ENCODE measurements around the gene ARHGEF25. TPM values are rescaled to one million over a fixed set of nuclear protein-coding genes. Genes with fewer than 3 reads are reported as not detected.
A peak's percentile ranks its signal among the peaks of the same experiment; 100 is the strongest.

Gene ARHGEF25
- total and polyA plus RNA-seq, 2 of the 13 experiments (the other 11 are each of a cell fraction or from before 2014, with no cell fraction given), result 11.5 to 12.5 TPM

DNA sequence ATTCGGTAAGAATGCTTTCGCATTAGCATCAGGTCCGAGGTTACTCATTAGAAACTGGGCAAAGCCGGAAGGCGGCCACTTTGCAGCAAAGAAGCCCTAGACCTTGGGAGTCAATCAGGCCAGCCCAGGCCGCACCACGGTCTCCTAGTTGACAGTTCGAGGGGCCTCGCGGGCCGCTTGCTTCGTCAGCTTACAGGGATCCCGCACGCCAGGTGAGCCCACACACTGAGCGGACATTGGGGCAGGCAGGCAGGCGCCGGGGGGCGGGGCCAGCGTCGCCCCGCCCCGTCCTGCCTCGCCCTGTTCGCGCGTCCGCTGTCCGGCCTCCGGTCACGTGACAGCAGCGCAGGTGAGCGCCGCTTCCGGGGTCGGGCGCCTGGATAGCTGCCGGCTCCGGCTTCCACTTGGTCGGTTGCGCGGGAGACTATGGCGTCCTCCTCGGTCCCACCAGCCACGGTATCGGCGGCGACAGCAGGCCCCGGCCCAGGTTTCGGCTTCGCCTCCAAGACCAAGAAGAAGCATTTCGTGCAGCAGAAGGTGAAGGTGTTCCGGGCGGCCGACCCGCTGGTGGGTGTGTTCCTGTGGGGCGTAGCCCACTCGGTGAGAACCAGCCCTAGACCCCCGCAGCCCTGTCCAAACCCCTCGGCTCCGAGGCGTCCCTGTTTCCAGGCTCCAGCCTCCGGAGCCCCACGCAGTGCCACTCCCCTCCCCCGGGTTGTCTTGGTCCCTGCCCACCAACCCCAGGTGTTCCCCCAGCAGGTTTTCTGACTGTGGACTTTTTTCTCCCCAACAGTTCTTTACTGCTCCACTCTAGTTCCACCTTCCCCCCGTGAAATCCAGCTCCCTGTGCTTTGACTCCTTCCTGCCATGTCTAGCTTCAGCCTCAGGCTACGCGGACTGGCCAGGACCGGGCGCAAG is 20.1 kb upstream of the ARHGEF25 start, which contains the start of gene PIP4K2C (continued):
- TF ChIP-seq TBL1XR1 (IDR thresholded peaks at IDR 0.05; ENCODE audit: borderline replicate concordance, low read length, partially characterized antibody) (peak; percentile 31), ZNF703 (CRISPR knock-in tag; IDR thresholded peaks at IDR 0.05; ENCODE audit: borderline replicate concordance) (peak; percentile 72; the same call in 1 of the 2 replicates), ZNF451 (CRISPR knock-in tag; IDR thresholded peaks at IDR 0.05) (no peak), ZNF678 (CRISPR knock-in tag; IDR thresholded peaks at IDR 0.05) (no peak), ZNF772 (CRISPR knock-in tag; IDR thresholded peaks at IDR 0.05) (0 out of 2 replicates have a peak, but pooled peaks have one; percentile 5), HDAC6 (IDR thresholded peaks at IDR 0.05; ENCODE audit: low read depth, low read length) (no peak), ZFAT (CRISPR knock-in tag; conservative IDR thresholded peaks at IDR 0.05) (no peak), HOXA3 (CRISPR knock-in tag; IDR thresholded peaks at IDR 0.05) (no peak), ZNF569 (CRISPR knock-in tag; IDR thresholded peaks at IDR 0.05; ENCODE audit: borderline replicate concordance) (no peak), ZNF773 (CRISPR knock-in tag; IDR thresholded peaks at IDR 0.05; ENCODE audit: borderline replicate concordance) (no peak), ARNTL (CRISPR knock-in tag; IDR thresholded peaks at IDR 0.05) (0 out of 2 replicates have a peak, but pooled peaks have one; percentile 19), ZNF644 (CRISPR knock-in tag; IDR thresholded peaks at IDR 0.05; ENCODE audit: low read depth) (no peak), ZFP62 (CRISPR knock-in tag; IDR thresholded peaks at IDR 0.05) (no peak), KLF15 (CRISPR knock-in tag; IDR thresholded peaks at IDR 0.05; ENCODE audit: borderline replicate concordance) (no peak), SOX13 (IDR thresholded peaks at IDR 0.05) (no peak), SOX13 (CRISPR knock-in tag; conservative IDR thresholded peaks at IDR 0.05 in 1 of 2, IDR thresholded peaks at IDR 0.05 in 1 of 2) (no peak)
- TF ChIP-seq, protein P1, sequence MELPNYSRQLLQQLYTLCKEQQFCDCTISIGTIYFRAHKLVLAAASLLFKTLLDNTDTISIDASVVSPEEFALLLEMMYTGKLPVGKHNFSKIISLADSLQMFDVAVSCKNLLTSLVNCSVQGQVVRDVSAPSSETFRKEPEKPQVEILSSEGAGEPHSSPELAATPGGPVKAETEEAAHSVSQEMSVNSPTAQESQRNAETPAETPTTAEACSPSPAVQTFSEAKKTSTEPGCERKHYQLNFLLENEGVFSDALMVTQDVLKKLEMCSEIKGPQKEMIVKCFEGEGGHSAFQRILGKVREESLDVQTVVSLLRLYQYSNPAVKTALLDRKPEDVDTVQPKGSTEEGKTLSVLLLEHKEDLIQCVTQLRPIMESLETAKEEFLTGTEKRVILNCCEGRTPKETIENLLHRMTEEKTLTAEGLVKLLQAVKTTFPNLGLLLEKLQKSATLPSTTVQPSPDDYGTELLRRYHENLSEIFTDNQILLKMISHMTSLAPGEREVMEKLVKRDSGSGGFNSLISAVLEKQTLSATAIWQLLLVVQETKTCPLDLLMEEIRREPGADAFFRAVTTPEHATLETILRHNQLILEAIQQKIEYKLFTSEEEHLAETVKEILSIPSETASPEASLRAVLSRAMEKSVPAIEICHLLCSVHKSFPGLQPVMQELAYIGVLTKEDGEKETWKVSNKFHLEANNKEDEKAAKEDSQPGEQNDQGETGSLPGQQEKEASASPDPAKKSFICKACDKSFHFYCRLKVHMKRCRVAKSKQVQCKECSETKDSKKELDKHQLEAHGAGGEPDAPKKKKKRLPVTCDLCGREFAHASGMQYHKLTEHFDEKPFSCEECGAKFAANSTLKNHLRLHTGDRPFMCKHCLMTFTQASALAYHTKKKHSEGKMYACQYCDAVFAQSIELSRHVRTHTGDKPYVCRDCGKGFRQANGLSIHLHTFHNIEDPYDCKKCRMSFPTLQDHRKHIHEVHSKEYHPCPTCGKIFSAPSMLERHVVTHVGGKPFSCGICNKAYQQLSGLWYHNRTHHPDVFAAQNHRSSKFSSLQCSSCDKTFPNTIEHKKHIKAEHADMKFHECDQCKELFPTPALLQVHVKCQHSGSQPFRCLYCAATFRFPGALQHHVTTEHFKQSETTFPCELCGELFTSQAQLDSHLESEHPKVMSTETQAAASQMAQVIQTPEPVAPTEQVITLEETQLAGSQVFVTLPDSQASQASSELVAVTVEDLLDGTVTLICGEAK (IDR thresholded peaks at IDR 0.05), result no peak
- TF ChIP-seq, protein P1 (CRISPR knock-in tag; IDR thresholded peaks at IDR 0.05), result no peak
